SU-DHL-6 (cell line): ENCODE results near the gene C1QL2.

ENCODE experiments used
- H2AFZ ChIP-seq: fragments of 200-600 bp; sonication (generic); 2 replicates; pipeline ENCODE4 v1.6.1; 2014; ENCODE audit warnings: low read depth, mild to moderate bottlenecking, moderate library complexity, mixed read lengths, antibody characterized with exemption, low read length; ENCODE audit not compliant: severe bottlenecking
- H3F3A ChIP-seq: fragments of 200-600 bp; shearing (Covaris generic); 2 replicates; pipeline ENCODE4 v1.6.0; 2016; ENCODE audit warnings: antibody characterized with exemption, mild to moderate bottlenecking; ENCODE audit not compliant: insufficient read depth
- H3K27ac ChIP-seq: fragments of 200-600 bp; sonication (generic); 2 replicates; pipeline ENCODE4 v1.5.1; 2016; ENCODE audit warnings: low read depth, mild to moderate bottlenecking, low read length, moderate library complexity, mixed read lengths
- H3K27me3 ChIP-seq: fragments of 200-600 bp; sonication (generic), shearing (Covaris generic); 2 replicates; pipeline ENCODE4 v1.6.0; 2014; ENCODE audit warnings: mild to moderate bottlenecking, low read length
- H3K36me3 ChIP-seq: fragments of 200-600 bp; sonication (generic); 2 replicates; pipeline ENCODE4 v1.6.1; 2014; ENCODE audit warnings: mild to moderate bottlenecking, low read length, mixed read lengths
- H3K4me2 ChIP-seq: fragments of 300-600, 200-600 bp; shearing (Covaris generic), sonication (generic); 2 replicates; pipeline ENCODE4 v1.6.0; 2014; ENCODE audit warnings: low read length, low read depth, mild to moderate bottlenecking; ENCODE audit not compliant: poor library complexity, severe bottlenecking
- H3K4me3 ChIP-seq: fragments of 200-600 bp; sonication (generic); 2 replicates; pipeline ENCODE4 v1.5.1; 2014; ENCODE audit warnings: antibody characterized with exemption, low read length, mild to moderate bottlenecking, mixed read lengths; ENCODE audit not compliant: insufficient read depth, poor library complexity, severe bottlenecking
- H3K79me2 ChIP-seq: fragments of 200-600 bp; sonication (generic); 2 replicates; pipeline ENCODE4 v1.6.1; 2014; ENCODE audit warnings: mild to moderate bottlenecking, low read length, moderate library complexity; ENCODE audit not compliant: insufficient read depth
- H3K9ac ChIP-seq: fragments of 200-600 bp; sonication (generic); 2 replicates; pipeline ENCODE4 v1.7.0; 2014; ENCODE audit warnings: mild to moderate bottlenecking, low read length
- H3K9me2 ChIP-seq: fragments of 200-600 bp; sonication (generic); replicated peaks from 2 replicates; pipeline ENCODE4 v1.6.1; 2014; ENCODE audit warnings: low read length; ENCODE audit not compliant: insufficient read depth
- H3K9me3 ChIP-seq: fragments of 200-600 bp; sonication (generic); 2 replicates; pipeline ENCODE4 v1.6.1; 2014; ENCODE audit warnings: low read length, mixed read lengths; ENCODE audit not compliant: insufficient read depth
- H4K20me1 ChIP-seq: fragments of 200-600 bp; sonication (generic); 2 replicates; pipeline ENCODE4 v1.6.1; 2014; ENCODE audit warnings: low read depth, mild to moderate bottlenecking, antibody characterized with exemption, low read length, moderate library complexity, mixed read lengths
- EZH2phosphoT487 ChIP-seq: fragments of 200-600 bp; sonication (generic), shearing (Covaris generic); conservative IDR thresholded peaks from 2 replicates; pipeline ENCODE4 v1.6.1; 2018; ENCODE audit warnings: mild to moderate bottlenecking, antibody characterized with exemption, low read length, moderate library complexity, mixed read lengths
- TF ChIP-seq, protein P1 (sequence below): fragments of 200-600 bp; sonication (generic); IDR thresholded peaks from one replicate; pipeline ENCODE4 v1.5.1; 2017; ENCODE audit warnings: antibody characterized with exemption, mild to moderate bottlenecking, low read length, moderate library complexity; ENCODE audit not compliant: insufficient read depth, poor library complexity, severe bottlenecking

Gene C1QL2

GRCh38 chr2:119195001-119195400 is 36.5 kb upstream of the C1QL2 start:
- H3F3A ChIP-seq, result no peaks in the 10 kb centered on the region
- no peak overlapping the region for H3K9ac ChIP-seq
- H3K9me3 ChIP-seq, result no peaks in the 10 kb centered on the region
- no peaks in the 10 kb centered on the region for H3K36me3 ChIP-seq
- no peaks in the 10 kb centered on the region for H4K20me1 ChIP-seq
- no peak overlapping the region for H3K27ac ChIP-seq
- TF ChIP-seq, protein P1, sequence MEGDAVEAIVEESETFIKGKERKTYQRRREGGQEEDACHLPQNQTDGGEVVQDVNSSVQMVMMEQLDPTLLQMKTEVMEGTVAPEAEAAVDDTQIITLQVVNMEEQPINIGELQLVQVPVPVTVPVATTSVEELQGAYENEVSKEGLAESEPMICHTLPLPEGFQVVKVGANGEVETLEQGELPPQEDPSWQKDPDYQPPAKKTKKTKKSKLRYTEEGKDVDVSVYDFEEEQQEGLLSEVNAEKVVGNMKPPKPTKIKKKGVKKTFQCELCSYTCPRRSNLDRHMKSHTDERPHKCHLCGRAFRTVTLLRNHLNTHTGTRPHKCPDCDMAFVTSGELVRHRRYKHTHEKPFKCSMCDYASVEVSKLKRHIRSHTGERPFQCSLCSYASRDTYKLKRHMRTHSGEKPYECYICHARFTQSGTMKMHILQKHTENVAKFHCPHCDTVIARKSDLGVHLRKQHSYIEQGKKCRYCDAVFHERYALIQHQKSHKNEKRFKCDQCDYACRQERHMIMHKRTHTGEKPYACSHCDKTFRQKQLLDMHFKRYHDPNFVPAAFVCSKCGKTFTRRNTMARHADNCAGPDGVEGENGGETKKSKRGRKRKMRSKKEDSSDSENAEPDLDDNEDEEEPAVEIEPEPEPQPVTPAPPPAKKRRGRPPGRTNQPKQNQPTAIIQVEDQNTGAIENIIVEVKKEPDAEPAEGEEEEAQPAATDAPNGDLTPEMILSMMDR, result no peak
- TF ChIP-seq EZH2phosphoT487, result no peak
- no peaks in the 10 kb centered on the region for H3K79me2 ChIP-seq
- H3K27me3 ChIP-seq, result no peaks in the 10 kb centered on the region
- no peaks in the 10 kb centered on the region for H3K9me2 ChIP-seq
- no peak overlapping the region for H3K4me2 ChIP-seq
- H2AFZ ChIP-seq, result no peak overlapping the region
- no peak overlapping the region for H3K4me3 ChIP-seq

GRCh38 chr2:119192893-119193292 is 34.3 kb upstream of the C1QL2 start:
- Histone ChIP-seq H3K27me3 (no peaks in the 10 kb centered on the region), H3K79me2 (no peaks in the 10 kb centered on the region), H3K27ac (no peak overlapping the region), H4K20me1 (no peaks in the 10 kb centered on the region), H3K9me3 (no peaks in the 10 kb centered on the region), H3K4me3 (no peak overlapping the region), H2AFZ (no peak overlapping the region), H3K36me3 (no peaks in the 10 kb centered on the region), H3K9ac (no peak overlapping the region), H3F3A (no peaks in the 10 kb centered on the region), H3K4me2 (no peak overlapping the region), H3K9me2 (no peaks in the 10 kb centered on the region)
- TF ChIP-seq, protein P1, result no peak

DNA sequence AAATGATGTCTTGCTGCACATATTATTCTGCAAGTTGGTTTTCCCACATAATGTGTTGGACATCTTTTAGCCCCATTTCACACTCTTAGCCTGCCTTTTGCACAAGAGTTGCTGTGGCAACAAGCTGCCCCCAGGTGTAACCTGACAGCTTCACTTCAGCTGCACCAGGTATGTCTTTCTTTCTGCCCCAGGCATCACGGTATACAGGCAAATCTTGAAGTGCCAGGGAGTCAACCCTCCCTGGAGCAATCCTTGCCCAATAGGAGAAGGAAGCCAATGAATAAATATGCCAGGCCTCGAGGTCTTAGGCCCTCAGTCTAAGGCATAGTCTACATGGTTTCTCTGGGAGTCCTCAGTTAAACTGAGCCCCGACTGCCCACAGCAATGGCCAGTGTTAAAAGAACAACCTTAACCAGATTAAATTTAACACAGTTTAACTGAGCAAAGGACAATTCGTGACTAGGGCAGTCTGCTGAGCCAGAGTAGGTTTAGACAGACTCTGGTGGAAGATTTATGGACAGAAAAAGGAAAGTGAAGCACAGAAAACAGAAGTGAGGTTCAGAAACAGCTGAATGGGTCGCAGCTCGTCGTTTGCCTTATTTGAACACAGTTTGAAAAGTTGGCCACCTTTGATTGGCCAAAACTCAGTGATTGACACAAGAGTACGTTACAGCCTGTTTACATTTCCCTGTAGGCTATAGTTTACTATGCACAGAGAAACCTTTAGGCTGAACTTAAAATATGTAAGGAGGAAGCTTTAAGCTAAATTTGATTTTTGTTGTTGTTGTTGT is 32.0 kb upstream of the C1QL2 start:
- no peaks in the 10 kb centered on the region for H4K20me1 ChIP-seq
- no peak overlapping the region for H2AFZ ChIP-seq
- H3K79me2 ChIP-seq, result no peaks in the 10 kb centered on the region
- no peaks in the 10 kb centered on the region for H3K9me3 ChIP-seq
- no peak overlapping the region for H3K27ac ChIP-seq
- H3K9ac ChIP-seq, result no peak overlapping the region
- no peak overlapping the region for H3K4me3 ChIP-seq
- H3K9me2 ChIP-seq, result no peaks in the 10 kb centered on the region
- TF ChIP-seq, protein P1, result no peak
- TF ChIP-seq EZH2phosphoT487, result no peak
- no peaks in the 10 kb centered on the region for H3F3A ChIP-seq
- no peaks in the 10 kb centered on the region for H3K36me3 ChIP-seq
- H3K4me2 ChIP-seq, result no peak overlapping the region
- H3K27me3 ChIP-seq, result no peaks in the 10 kb centered on the region
